Retinal pigment epithelial cell (primary cell): ENCODE results near the gene DEAF1.

Source experiments
- DNase-seq: peaks from one replicate; pipeline ENCODE4 v3.0.0-alpha.2; 2010; ENCODE audit warnings: low read depth
- H3K4me3 ChIP-seq: 2 replicates; pipeline ENCODE4 v1.5.1; 2011; ENCODE audit warnings: mild to moderate bottlenecking, low read length, control low read depth, moderate library complexity
- CTCF ChIP-seq: conservative IDR thresholded peaks from 2 replicates; pipeline ENCODE4 v1.5.1; 2011; ENCODE audit warnings: low read depth, low read length, control low read depth, inconsistent platforms

Gene DEAF1

DNA sequence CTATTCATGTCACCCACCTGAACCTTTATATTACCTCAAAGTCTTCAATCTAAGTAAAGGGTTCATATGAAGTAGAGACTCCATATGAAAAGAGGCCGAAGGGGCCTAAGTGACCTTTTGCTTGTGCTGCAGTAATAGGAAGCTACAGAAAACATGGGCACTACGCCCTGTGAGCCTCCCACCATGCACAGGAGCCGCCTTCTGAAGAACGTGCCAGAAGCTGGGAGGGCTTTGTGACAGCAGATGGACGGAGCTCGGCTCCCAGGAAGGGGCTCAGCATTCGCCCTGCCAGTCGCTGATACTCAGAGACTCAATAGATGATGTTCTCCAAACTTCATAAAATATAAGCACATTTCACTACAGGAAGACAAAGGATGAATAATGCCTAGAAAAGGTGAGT, 21.2 kb downstream of the DEAF1 start:
- TF ChIP-seq CTCF, result no peak
- DNase-seq, result no peak
- H3K4me3 ChIP-seq, result no peak overlapping the region

DNA sequence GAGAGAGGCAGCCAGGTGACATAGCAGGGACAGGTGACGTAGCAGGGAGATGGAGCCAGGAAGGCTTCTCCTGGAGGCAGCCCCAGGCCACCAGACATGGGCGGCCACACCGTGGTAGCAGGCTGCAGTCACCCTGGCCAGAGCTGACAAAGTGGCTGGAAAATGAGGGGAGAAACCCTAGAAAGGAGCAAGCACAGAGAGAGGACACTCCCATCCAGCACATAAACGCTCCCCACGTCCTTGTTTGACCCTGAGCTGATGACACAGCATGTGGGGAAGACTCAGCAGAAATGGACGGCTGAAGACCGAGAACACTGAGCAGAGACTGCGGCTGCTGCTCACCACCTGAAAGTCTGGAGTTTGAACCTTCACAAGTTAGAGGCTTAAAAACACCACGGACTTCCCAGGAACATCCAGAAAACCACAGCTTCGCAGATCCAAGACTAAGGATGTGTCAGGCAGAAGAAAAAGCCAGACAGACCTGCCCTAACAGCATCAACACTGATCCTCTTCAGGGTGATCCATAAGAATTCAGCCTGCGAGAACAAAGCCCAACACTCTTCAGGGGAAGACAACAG, 29.2 kb downstream of the DEAF1 start:
- TF ChIP-seq CTCF, result no peak
- no peak for DNase-seq
- no peak overlapping the region for H3K4me3 ChIP-seq

GRCh38 chr11:665062-665703, 29.8 kb downstream of the DEAF1 start:
- DNase-seq, result no peak
- H3K4me3 ChIP-seq, result no peak overlapping the region
- no peak for TF ChIP-seq CTCF

GRCh38 chr11:662689-663274, 32.2 kb downstream of the DEAF1 start:
- no peak for DNase-seq
- peak; percentile 70 for TF ChIP-seq CTCF

DNA sequence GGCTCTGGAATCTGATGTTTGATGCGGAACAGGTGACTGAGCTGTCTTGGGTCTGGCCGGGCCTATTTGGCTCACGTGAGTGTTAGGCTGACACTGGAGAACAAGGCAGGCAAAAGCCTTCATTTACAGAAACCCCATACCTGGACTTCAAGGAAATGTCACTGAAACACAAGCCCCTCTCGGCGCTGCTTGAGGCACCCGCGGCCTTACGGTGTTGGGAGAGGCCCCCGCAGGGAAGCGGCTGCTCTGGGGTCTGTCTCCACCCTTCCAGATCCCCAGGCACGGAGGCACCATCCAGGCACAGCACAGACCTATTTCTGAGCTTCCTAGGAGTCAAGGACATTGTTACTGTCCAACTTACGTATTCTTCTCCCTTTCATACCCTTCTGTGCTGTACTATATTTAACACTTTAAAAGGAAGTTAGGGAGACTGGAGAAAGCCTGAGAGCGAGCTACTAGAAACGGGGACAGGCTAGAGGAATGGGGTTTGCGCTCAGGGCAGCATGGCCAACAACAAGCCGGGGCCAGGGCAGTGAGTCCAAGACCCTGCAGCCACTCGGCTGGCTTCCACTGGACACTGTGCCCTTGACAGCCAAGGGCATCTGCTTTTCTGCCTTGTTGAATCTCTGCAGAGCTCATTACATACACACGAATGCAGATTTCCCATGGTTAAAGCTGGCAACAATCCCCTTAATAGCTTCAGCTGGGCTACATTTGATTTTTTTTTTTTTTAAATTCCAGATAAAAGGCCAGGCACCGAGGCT, 34.2 kb downstream of the DEAF1 start:
- no peak for TF ChIP-seq CTCF
- DNase-seq, result no peak
- H3K4me3 ChIP-seq, result no peak overlapping the region

More at GRCh38 chr11:662689-663274, 32.2 kb downstream of the DEAF1 start:
- H3K4me3 ChIP-seq, result no peak overlapping the region

GRCh38 chr11:660281-660680, 34.7 kb downstream of the DEAF1 start:
- DNase-seq, result no peak
- H3K4me3 ChIP-seq, result no peak overlapping the region
- no peak for TF ChIP-seq CTCF
